K562 (cell line): Measurements from ENCODE around the gene PDE3A. TPM values are rescaled to one million over a fixed set of nuclear protein-coding genes. Genes with fewer than 3 reads are reported as not detected.

Experiments used
- ATAC-seq: fragments of 200-7000 bp; cut with Tn5 transposase; 3 replicates; pipeline ENCODE4 v1.9.1; 2020; ENCODE audit warnings: moderate library complexity
- BruUV-seq: library from RNA; stranded (reverse); fragments of 400-500 nt; replicated peaks from 2 replicates; lab custom pipeline; 2021; lab: Mats Ljungman, UMichigan
- CTCF ChIA-PET: fragments of 300-600 bp; formaldehyde crosslinking; extraction: SDS; loops from one replicate; lab custom pipeline; 2021; ENCODE audit warnings: low intra/inter-chr PET ratio; lab: Yijun Ruan, JAX
- POLR2A ChIA-PET: fragments of 300-600, 350-650 bp; sonication (Branson Sonifier 250); formaldehyde crosslinking; extraction: SDS; loops from one replicate; lab custom pipeline; 2021; ENCODE audit warnings: antibody characterized with exemption, inconsistent platforms; lab: Yijun Ruan, JAX
- DNase-seq, 4 experiments: peaks; one replicate each; pipeline versions ENCODE4 v3.0.0 to v3.0.0-alpha.2; 2011 to 2018; ENCODE audit warnings: low spot score in 3 of 4, mixed read lengths in 3 of 4; ENCODE audit errors: extremely low read depth in 1 of 4
- FAIRE-seq: peaks from 2 replicates; lab custom pipeline; 2011; peaks lifted over from hg19 to GRCh38; lab: Jason Lieb, UNC
- H2AFZ ChIP-seq: 2 replicates; pipeline ENCODE4 v1.6.0; 2011; ENCODE audit warnings: low read depth, low read length, control low read depth, inconsistent platforms
- H3K27ac ChIP-seq: fragments of 200-600 bp; 3 replicates; pipeline ENCODE4 v1.8.0; 2011; ENCODE audit warnings: low read depth, mild to moderate bottlenecking, control low read depth, inconsistent platforms, low read length, moderate library complexity, mixed read lengths; ENCODE audit errors: extremely low read depth
- H3K27me3 ChIP-seq, 2 experiments: fragments of 300-600 bp in 1 of 2; 2 replicates in 1 of 2; 3 replicates in 1 of 2; pipeline versions ENCODE4 v1.6.0 to v1.8.0; 2011; ENCODE audit warnings: inconsistent platforms in 2 of 2, low read length in 2 of 2, mild to moderate bottlenecking in 1 of 2, mixed read lengths in 1 of 2, moderate library complexity in 1 of 2; ENCODE audit not compliant: control insufficient read depth in 2 of 2, insufficient read depth in 2 of 2
- H3K36me3 ChIP-seq: fragments of 300-600 bp; 3 replicates; pipeline ENCODE4 v1.8.0; 2011; ENCODE audit warnings: mild to moderate bottlenecking, low read length, inconsistent platforms; ENCODE audit not compliant: control insufficient read depth, insufficient read depth
- H3K4me1 ChIP-seq, 2 experiments: fragments of 200-600 bp in 1 of 2; replicated peaks in 1 of 2; 2 replicates in 1 of 2; 3 replicates in 1 of 2; pipeline versions ENCODE4 v1.5.1 to v1.8.0; 2011; ENCODE audit warnings: inconsistent platforms in 2 of 2, low read length in 2 of 2, mild to moderate bottlenecking in 1 of 2, mixed read lengths in 1 of 2, moderate library complexity in 1 of 2; ENCODE audit not compliant: control insufficient read depth in 2 of 2, insufficient read depth in 2 of 2
- H3K4me2 ChIP-seq: 2 replicates; pipeline ENCODE4 v1.6.1; 2011; ENCODE audit warnings: low read length, control low read depth, inconsistent platforms, mixed read lengths; ENCODE audit not compliant: insufficient read depth
- H3K4me3 ChIP-seq: fragments of 200-600 bp; sonication (generic), shearing (Covaris generic); 2 replicates; pipeline ENCODE4 v1.5.1; 2016; ENCODE audit warnings: control low read depth, inconsistent platforms
- H3K79me2 ChIP-seq: fragments of 200-600 bp; 3 replicates; pipeline ENCODE4 v1.8.0; 2011; ENCODE audit warnings: low read length, inconsistent platforms; ENCODE audit not compliant: control insufficient read depth, insufficient read depth
- H3K9ac ChIP-seq, 2 experiments: 2 replicates each; pipeline versions ENCODE4 v1.6.0 to v1.6.1; 2011; ENCODE audit warnings: low read depth in 2 of 2, low read length in 2 of 2, control low read depth in 1 of 2, inconsistent platforms in 1 of 2, mild to moderate bottlenecking in 1 of 2, mixed read lengths in 1 of 2; ENCODE audit not compliant: insufficient read depth in 1 of 2
- H3K9me1 ChIP-seq: one replicate; pipeline ENCODE4 v1.6.0; 2011; ENCODE audit warnings: inconsistent platforms, mild to moderate bottlenecking, low read length, moderate library complexity; ENCODE audit not compliant: control insufficient read depth, insufficient read depth
- H3K9me3 ChIP-seq: replicated peaks from 2 replicates; pipeline ENCODE4 v1.5.1; 2011; ENCODE audit warnings: low read depth, low read length, inconsistent platforms; ENCODE audit not compliant: control insufficient read depth, insufficient read depth
- H4K20me1 ChIP-seq: replicated peaks from 2 replicates; pipeline ENCODE4 v1.6.1; 2011; ENCODE audit warnings: low read length, inconsistent platforms, mixed read lengths; ENCODE audit not compliant: control insufficient read depth, insufficient read depth
- ESRRB ChIP-seq: fragments of 250-450 bp; sonication (Bioruptor Pico); IDR thresholded peaks from 2 replicates; pipeline ENCODE4 v1.5.0; 2020; ENCODE audit warnings: mild to moderate bottlenecking, moderate library complexity, borderline replicate concordance
- GABPB2 ChIP-seq: fragments of 250-450 bp; sonication (Bioruptor Pico); conservative IDR thresholded peaks from 2 replicates; pipeline ENCODE4 v1.5.1; 2021; ENCODE audit warnings: mild to moderate bottlenecking
- GATA2 ChIP-seq: sonication (generic); formaldehyde crosslinking; IDR thresholded peaks from 2 replicates; pipeline ENCODE4 v1.4.0; 2020; ENCODE audit warnings: mild to moderate bottlenecking, missing genetic modification reagents
- KDM5B ChIP-seq: fragments of 200-600 bp; sonication (generic); IDR thresholded peaks from 2 replicates; pipeline ENCODE4 v1.6.1; 2012; ENCODE audit warnings: low read depth, mild to moderate bottlenecking, moderate library complexity, low read length, control low read depth, inconsistent platforms; ENCODE audit not compliant: insufficient replicate concordance
- POLR2H ChIP-seq: IDR thresholded peaks from 2 replicates; pipeline ENCODE4 v1.6.1; 2016; ENCODE audit warnings: missing genetic modification characterization, low read depth, mild to moderate bottlenecking, control low read depth, missing compliant biosample characterization, moderate library complexity
- RAD21 ChIP-seq, 2 experiments: fragments of 250-450 bp in 1 of 2; fragments of 450-650 bp in 1 of 2; sonication (Bioruptor Pico) in 1 of 2; formaldehyde crosslinking in 1 of 2; IDR thresholded peaks in 1 of 2; conservative IDR thresholded peaks in 1 of 2; 2 replicates each; pipeline versions ENCODE4 v1.4.0 to v1.8.0; 2020 to 2022; ENCODE audit warnings: mild to moderate bottlenecking in 2 of 2, moderate library complexity in 1 of 2
- RBFOX2 ChIP-seq: fragments of 200-400 bp; formaldehyde crosslinking; IDR thresholded peaks from 2 replicates; pipeline ENCODE4 v1.6.1; 2017; ENCODE audit warnings: low read depth, mild to moderate bottlenecking, low read length, moderate library complexity
- SRSF7 ChIP-seq: fragments of 200-400 bp; formaldehyde crosslinking; optimal IDR thresholded peaks from 2 replicates; pipeline ENCODE3; 2017; ENCODE audit warnings: mild to moderate bottlenecking, low read depth, low read length
- TCF15 ChIP-seq: fragments of 250-450 bp; sonication (Bioruptor Pico); IDR thresholded peaks from 2 replicates; pipeline ENCODE4 v1.8.0; 2022; ENCODE audit warnings: moderate library complexity, mild to moderate bottlenecking, inconsistent platforms
- TCF7 ChIP-seq: sonication (generic); IDR thresholded peaks from 2 replicates; pipeline ENCODE4 v1.6.1; 2016; ENCODE audit warnings: antibody characterized with exemption, borderline replicate concordance
- ZNF140 ChIP-seq: fragments of 250-450 bp; sonication (Bioruptor Pico); IDR thresholded peaks from 2 replicates; pipeline ENCODE4 v1.8.0; 2021; ENCODE audit warnings: moderate library complexity, mild to moderate bottlenecking, inconsistent platforms
- WGBS: fragments of 100-300 bp; shearing (Covaris generic); methylation state at CpG from one replicate; pipeline ENCODE4 v1.1.6; 2016; ENCODE audit warnings: low coverage, mixed read lengths; ENCODE audit not compliant: insufficient coverage; ENCODE audit errors: missing lambda C conversion rate; 5-methylcytosine and 5-hydroxymethylcytosine counted together
- in situ Hi-C: fragments of 300-500 bp; cut with MboI; formaldehyde crosslinking; loops from 4 replicates; pipeline ENCODE4 v1.15.0; 2018; ENCODE audit warnings: inconsistent platforms, mixed read lengths
- intact Hi-C: fragments of 100-400 bp; cut with micrococcal nuclease; formaldehyde crosslinking; loops from 2 replicates; pipeline ENCODE4 v1.14.2; 2022
- polyA plus RNA-seq, 8 experiments: library from polyadenylated mRNA; depleted of rRNA in 4 of 8; stranded (reverse) in 5 of 8; unstranded in 3 of 8; fragments of >200 nt; fragmentation: Nextera tagmentation in 2 of 8; fragmentation: Illumina TruSeq in 1 of 8; extraction: Ambion mirVana in 2 of 8; extraction: Trizol in 1 of 8; gene quantifications; 2 replicates each; pipeline versions ENCODE4 v1.2.1 to v1.2.3, GENCODE V29; 2011 to 2014; ENCODE audit warnings: inconsistent platforms in 1 of 8, missing spikeins in 1 of 8
- total RNA-seq, 7 experiments: library from RNA; depleted of rRNA in 6 of 7; stranded (reverse); fragments of >200 nt in 6 of 7; fragmentation: Illumina TruSeq in 2 of 7; extraction: Trizol in 2 of 7; gene quantifications; 2 replicates each; pipeline versions ENCODE4 v1.2.1 to v1.2.3, GENCODE V29; 2011 to 2021; ENCODE audit warnings: low replicate concordance in 1 of 7
- TF ChIP-seq, protein P1 (sequence below): sonication (generic); formaldehyde crosslinking; IDR thresholded peaks from 2 replicates; pipeline ENCODE4 v1.8.1; 2023; ENCODE audit warnings: mild to moderate bottlenecking, missing genetic modification reagents, moderate library complexity

The PDE3A gene
- total and polyA plus RNA-seq, 9 of the 15 experiments (the other 6 are each of a cell fraction or from before 2014, with no cell fraction given): 0.02 TPM; not detected in 8

DNA sequence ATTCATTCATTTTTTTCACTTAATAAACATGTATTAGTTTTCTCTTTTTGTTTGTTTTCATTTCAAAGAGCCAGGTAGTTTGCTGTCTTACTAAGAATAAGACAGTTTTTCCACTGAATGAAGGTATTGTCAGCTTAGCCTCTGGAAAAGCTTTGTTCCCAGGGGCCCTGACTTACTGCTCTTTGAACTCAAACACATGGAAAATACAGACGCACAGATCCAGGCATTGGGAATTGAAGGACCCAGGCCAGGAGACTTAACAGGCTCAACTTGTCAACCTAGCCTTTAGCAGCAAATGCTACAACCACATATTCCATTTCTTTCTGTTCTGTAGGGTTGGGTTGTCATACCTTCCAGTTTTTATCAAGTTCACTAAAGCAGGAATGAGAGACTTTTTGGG lies 288.3 kb downstream of the PDE3A start:
- no peak for FAIRE-seq
- Histone ChIP-seq H3K27ac (no peak overlapping the region), H3K9me1 (no peaks in the 10 kb centered on the region)
- TF ChIP-seq, protein P1, sequence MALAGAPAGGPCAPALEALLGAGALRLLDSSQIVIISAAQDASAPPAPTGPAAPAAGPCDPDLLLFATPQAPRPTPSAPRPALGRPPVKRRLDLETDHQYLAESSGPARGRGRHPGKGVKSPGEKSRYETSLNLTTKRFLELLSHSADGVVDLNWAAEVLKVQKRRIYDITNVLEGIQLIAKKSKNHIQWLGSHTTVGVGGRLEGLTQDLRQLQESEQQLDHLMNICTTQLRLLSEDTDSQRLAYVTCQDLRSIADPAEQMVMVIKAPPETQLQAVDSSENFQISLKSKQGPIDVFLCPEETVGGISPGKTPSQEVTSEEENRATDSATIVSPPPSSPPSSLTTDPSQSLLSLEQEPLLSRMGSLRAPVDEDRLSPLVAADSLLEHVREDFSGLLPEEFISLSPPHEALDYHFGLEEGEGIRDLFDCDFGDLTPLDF (CRISPR knock-in tag): no peak
- TF ChIP-seq GATA2 (CRISPR knock-in tag): no peak
- TF ChIP-seq ESRRB (CRISPR knock-in tag): no peak
- no peak for TF ChIP-seq SRSF7
- no peak for TF ChIP-seq POLR2H (tag)
- no peak for TF ChIP-seq KDM5B
- no peak for TF ChIP-seq TCF15 (CRISPR knock-in tag)
- TF ChIP-seq RBFOX2: no peak
- TF ChIP-seq ZNF140: no peak
- no peak for TF ChIP-seq TCF7
- no peak for TF ChIP-seq RAD21 (CRISPR knock-in tag; conservative IDR thresholded peaks at IDR 0.05 in 1 of 2, IDR thresholded peaks at IDR 0.05 in 1 of 2)
- TF ChIP-seq GABPB2: no peak

More for the DNA sequence above, 288.3 kb downstream of the PDE3A start:
- Histone ChIP-seq H3K36me3 (no peaks in the 10 kb centered on the region), H3K4me1 (no peaks in the 10 kb centered on the region), H3K9ac (no peak overlapping the region), H3K27me3 (no peaks in the 10 kb centered on the region), H3K9me3 (no peaks in the 10 kb centered on the region), H3K79me2 (no peaks in the 10 kb centered on the region), H3K4me3 (no peak overlapping the region), H3K4me2 (no peak overlapping the region), H2AFZ (no peak overlapping the region), H4K20me1 (no peaks in the 10 kb centered on the region)
- DNase-seq (peak in 1 of 4 experiments; percentile 2), ATAC-seq (no peak)
- WGBS: 0% methylated on average over 1 of the region's 1 CpG
- no TSS peak for BruUV-seq
- CTCF ChIA-PET: no interaction called here
- intact Hi-C loops: no loop called here
- POLR2A ChIA-PET: no interaction called here
- in situ Hi-C loops: no loop called here
